CD4-positive, alpha-beta T cell (primary cell): ENCODE results near the gene MFN2. TPM values are rescaled to one million over a fixed set of nuclear protein-coding genes. Genes with fewer than 3 reads are reported as not detected.
A peak's percentile ranks its signal among the peaks of the same experiment; 100 is the strongest.

Experiments used
- ATAC-seq: fragments of 200-7000 bp; cut with Tn5 transposase; one replicate; pipeline ENCODE4 v1.10.0; 2022; ENCODE audit warnings: mild to moderate bottlenecking; ENCODE audit not compliant: poor library complexity
- CTCF ChIA-PET: fragments of 350-600 bp; sonication (Branson Sonifier 250); formaldehyde crosslinking; loops from one replicate; lab custom pipeline; 2021; ENCODE audit warnings: antibody characterized with exemption, inconsistent platforms; lab: Charles Lee
- POLR2A ChIA-PET: fragments of 350-600 bp; sonication (Branson Sonifier 250); formaldehyde crosslinking; loops from one replicate; lab custom pipeline; 2021; ENCODE audit warnings: antibody characterized with exemption, inconsistent platforms; lab: Charles Lee
- DNase-seq, 14 experiments: peaks; one replicate each; pipeline ENCODE4 v3.0.0-alpha.2; 2013 to 2020; ENCODE audit warnings: mixed read lengths in 2 of 14
- H3K27ac ChIP-seq, 2 donors: one replicate each; pipeline versions ENCODE4 v1.5.1 to v1.7.0; 2013; ENCODE audit warnings: low read length in 2 of 2, low read depth in 1 of 2, mild to moderate bottlenecking in 1 of 2
- H3K27me3 ChIP-seq, 2 experiments: 1 replicate in 1 of 2; 2 replicates in 1 of 2; pipeline versions ENCODE4 v1.6.1 to v1.7.0; 2013; ENCODE audit warnings: low read length in 2 of 2, control low read depth in 1 of 2, mild to moderate bottlenecking in 1 of 2, moderate library complexity in 1 of 2; ENCODE audit not compliant: insufficient read depth in 2 of 2, control insufficient read depth in 1 of 2
- H3K36me3 ChIP-seq: one replicate; pipeline ENCODE4 v1.6.1; 2013; ENCODE audit warnings: low read length, control low read depth; ENCODE audit not compliant: insufficient read depth
- H3K4me1 ChIP-seq: one replicate; pipeline ENCODE4 v1.6.1; 2013; ENCODE audit warnings: low read length, control low read depth; ENCODE audit not compliant: insufficient read depth
- H3K4me3 ChIP-seq: one replicate; pipeline ENCODE4 v1.5.1; 2013; ENCODE audit warnings: mild to moderate bottlenecking, low read length, moderate library complexity
- H3K9me3 ChIP-seq, 2 experiments: 1 replicate in 1 of 2; 2 replicates in 1 of 2; pipeline versions ENCODE4 v1.6.1 to v1.7.0; 2013; ENCODE audit warnings: low read length in 2 of 2, mild to moderate bottlenecking in 2 of 2, control low read depth in 1 of 2, moderate library complexity in 1 of 2; ENCODE audit not compliant: control insufficient read depth in 1 of 2, insufficient read depth in 1 of 2
- H3K27ac Mint-ChIP-seq: one replicate; pipeline ENCODE4 v1.8.0; 2020; ENCODE audit warnings: mixed read lengths
- H3K27me3 Mint-ChIP-seq: one replicate; pipeline ENCODE4 v1.8.0; 2021; ENCODE audit warnings: mixed read lengths
- H3K36me3 Mint-ChIP-seq: one replicate; pipeline ENCODE4 v1.8.0; 2021; ENCODE audit warnings: low read depth, mixed read lengths
- H3K4me1 Mint-ChIP-seq: one replicate; pipeline ENCODE4 v1.8.0; 2021; ENCODE audit warnings: low read depth, mixed read lengths
- H3K4me3 Mint-ChIP-seq: one replicate; pipeline ENCODE4 v1.8.0; 2020; ENCODE audit warnings: mild to moderate bottlenecking, mixed read lengths
- H3K9me3 Mint-ChIP-seq: one replicate; pipeline ENCODE4 v1.8.0; 2020; ENCODE audit warnings: mixed read lengths
- intact Hi-C, 2 experiments: fragments of 100-400 bp; cut with DNase I in 1 of 2; cut with micrococcal nuclease in 1 of 2; formaldehyde crosslinking; loops; one replicate each; pipeline versions ENCODE4 v1.15.1 to v1.9.0; 2023 to 2025; cut with DNase I, micrococcal nuclease
- total RNA-seq, 174 experiments: library from RNA in 2 of 174; stranded (reverse) in 2 of 174; gene quantifications; one replicate each; pipeline ENCODE4 v1.2.3 and lab custom pipeline; 2021 to 2026
- TF ChIP-seq, protein P1 (sequence below): fragments of 200-600 bp; IDR thresholded peaks from one replicate; pipeline ENCODE4 v1.8.0; 2022; ENCODE audit warnings: antibody characterized with exemption, mild to moderate bottlenecking

MFN2 gene
- total RNA-seq, 2 experiments from 2014 or later, result 33.0 to 38.1 TPM

DNA sequence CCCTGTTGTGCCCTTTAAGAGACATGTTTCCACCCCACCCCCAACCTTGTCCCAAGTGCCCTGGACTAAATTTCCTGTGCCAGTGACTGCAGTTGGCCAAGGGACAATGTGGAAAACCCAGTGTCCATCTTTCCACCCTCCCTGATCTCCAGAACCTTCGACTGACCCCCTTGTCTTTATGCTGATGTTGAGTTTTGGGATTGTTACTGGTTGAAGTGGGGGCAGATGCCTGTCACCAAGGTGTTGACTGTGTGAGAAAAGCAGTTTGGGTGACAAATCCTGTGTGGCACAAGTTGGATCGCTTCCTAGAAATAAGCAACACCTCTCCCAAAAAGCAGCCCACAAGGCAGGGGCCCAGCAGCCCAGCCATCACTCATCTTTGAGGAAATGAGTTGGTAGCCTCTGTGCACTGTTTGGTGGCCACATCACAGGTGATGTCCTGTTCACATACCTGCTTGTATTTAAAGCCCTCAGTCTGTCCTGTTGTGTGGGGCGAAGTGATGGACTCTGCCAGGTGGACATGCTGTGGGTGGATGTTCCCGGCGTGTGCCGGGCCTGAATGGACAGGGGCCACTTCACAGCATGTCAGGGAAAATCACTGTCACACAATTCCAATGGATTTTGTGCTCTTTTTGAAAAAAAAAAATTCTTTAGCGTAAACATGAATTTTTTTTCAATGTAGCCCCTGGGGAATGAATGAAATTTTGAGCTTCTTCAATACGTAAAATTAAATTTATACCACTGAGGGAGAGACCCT is 32.5 kb downstream of the MFN2 start:
- H3K36me3 Mint-ChIP-seq, result peaks cover 44% of the 10 kb centered on the region
- DNase-seq (no peak), ATAC-seq (no peak)
- intact Hi-C loops, result no loop called here
- ChIA-PET CTCF (no interaction called here), POLR2A (no interaction called here)
- Histone ChIP-seq H3K27me3 (no peaks in the 10 kb centered on the region), H3K36me3 (peaks cover 33% of the 10 kb centered on the region), H3K27ac (no peak overlapping the region), H3K4me1 (no peaks in the 10 kb centered on the region), H3K9me3 (no peaks in the 10 kb centered on the region), H3K4me3 (no peak overlapping the region)
- TF ChIP-seq, protein P1, sequence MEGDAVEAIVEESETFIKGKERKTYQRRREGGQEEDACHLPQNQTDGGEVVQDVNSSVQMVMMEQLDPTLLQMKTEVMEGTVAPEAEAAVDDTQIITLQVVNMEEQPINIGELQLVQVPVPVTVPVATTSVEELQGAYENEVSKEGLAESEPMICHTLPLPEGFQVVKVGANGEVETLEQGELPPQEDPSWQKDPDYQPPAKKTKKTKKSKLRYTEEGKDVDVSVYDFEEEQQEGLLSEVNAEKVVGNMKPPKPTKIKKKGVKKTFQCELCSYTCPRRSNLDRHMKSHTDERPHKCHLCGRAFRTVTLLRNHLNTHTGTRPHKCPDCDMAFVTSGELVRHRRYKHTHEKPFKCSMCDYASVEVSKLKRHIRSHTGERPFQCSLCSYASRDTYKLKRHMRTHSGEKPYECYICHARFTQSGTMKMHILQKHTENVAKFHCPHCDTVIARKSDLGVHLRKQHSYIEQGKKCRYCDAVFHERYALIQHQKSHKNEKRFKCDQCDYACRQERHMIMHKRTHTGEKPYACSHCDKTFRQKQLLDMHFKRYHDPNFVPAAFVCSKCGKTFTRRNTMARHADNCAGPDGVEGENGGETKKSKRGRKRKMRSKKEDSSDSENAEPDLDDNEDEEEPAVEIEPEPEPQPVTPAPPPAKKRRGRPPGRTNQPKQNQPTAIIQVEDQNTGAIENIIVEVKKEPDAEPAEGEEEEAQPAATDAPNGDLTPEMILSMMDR, result no peak
- no peaks in the 10 kb centered on the region for H3K4me1 Mint-ChIP-seq
- no peak overlapping the region for H3K4me3 Mint-ChIP-seq
- no peaks in the 10 kb centered on the region for H3K9me3 Mint-ChIP-seq
- H3K27me3 Mint-ChIP-seq, result no peaks in the 10 kb centered on the region
- no peak overlapping the region for H3K27ac Mint-ChIP-seq

DNA sequence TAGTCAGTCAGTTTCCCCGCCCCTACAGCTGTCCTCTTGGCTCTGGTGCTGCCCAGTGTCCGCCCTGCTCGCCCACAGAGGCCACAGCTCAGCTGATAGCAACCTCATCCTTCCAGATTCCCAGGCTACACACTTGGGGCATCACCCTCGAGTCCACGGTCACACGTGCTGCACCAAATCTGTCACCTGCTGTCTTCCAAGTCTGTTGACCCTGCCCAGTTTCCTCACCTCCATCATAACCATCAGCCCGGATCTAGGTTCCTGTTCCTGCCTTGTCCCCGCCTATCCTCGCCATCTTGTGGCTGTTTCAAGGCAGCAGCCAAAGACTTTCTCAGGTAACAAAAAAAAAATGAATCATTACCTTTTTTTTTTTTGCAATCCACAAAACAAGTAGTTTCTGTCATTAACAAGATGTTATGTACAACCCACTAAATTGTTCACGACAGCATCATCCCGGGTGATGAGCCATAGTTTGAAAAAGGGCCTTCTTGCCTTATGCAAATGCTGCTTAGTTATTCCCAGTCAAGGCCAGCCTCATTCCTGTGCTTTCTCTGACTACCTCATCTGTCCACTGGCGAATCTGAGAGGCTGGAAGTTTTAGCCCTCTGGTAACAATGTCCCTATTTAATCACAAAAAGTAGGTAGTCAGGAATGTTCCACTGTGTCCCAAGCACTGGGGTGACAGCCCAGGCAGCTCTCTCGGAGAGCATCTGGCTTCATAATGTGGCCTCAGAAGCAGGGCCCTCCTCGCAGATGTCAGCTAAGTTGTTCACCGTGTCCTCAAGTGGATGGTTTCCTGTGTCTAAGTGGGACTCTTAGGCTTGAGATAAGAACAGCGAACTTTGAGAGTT is 34.1 kb downstream of the MFN2 start:
- H3K27me3 Mint-ChIP-seq, result no peaks in the 10 kb centered on the region
- Histone ChIP-seq H3K9me3 (no peaks in the 10 kb centered on the region), H3K27ac (no peak overlapping the region), H3K4me1 (peaks cover 6% of the 10 kb centered on the region), H3K4me3 (no peak overlapping the region), H3K27me3 (no peaks in the 10 kb centered on the region), H3K36me3 (peaks cover 31% of the 10 kb centered on the region)
- H3K4me1 Mint-ChIP-seq, result peaks cover 4% of the 10 kb centered on the region
- no peak overlapping the region for H3K4me3 Mint-ChIP-seq
- H3K36me3 Mint-ChIP-seq, result peaks cover 42% of the 10 kb centered on the region
- DNase-seq (peak in 1 of 14 experiments; percentile 16), ATAC-seq (no peak)
- CTCF ChIA-PET, result no interaction called here
- no peak overlapping the region for H3K27ac Mint-ChIP-seq
- POLR2A ChIA-PET, result no interaction called here
- TF ChIP-seq, protein P1, result no peak
- intact Hi-C loops, result no loop called here
- H3K9me3 Mint-ChIP-seq, result no peaks in the 10 kb centered on the region

DNA sequence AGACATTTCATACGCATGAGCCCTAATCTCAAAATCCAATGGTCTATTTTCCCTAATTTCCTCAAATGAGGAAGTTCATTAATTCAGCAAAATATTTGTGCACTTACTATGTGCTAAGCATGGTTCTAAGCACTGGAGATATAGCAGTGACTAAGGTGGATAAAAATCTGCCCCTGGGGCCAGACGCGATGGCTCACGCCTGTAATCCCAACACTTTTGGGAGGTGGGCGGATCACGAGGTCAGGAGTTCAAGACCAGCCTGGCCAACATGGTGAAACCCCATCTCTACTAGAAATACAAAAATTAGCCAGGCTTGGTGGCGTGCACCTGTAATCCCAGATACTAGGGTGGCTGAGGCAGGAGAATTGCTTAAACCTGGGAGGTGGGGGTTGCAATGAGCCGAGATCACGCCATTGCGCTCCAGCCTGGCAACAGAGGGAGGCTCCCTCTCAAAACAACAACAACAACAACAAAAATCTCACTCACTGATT is 34.8 kb downstream of the MFN2 start:
- Mint-ChIP-seq H3K27ac (no peak overlapping the region), H3K36me3 (peaks cover 38% of the 10 kb centered on the region), H3K27me3 (no peaks in the 10 kb centered on the region), H3K4me1 (peaks cover 9% of the 10 kb centered on the region), H3K9me3 (no peaks in the 10 kb centered on the region), H3K4me3 (no peak overlapping the region)
- TF ChIP-seq, protein P1, result no peak
- Histone ChIP-seq H3K36me3 (peaks cover 27% of the 10 kb centered on the region), H3K9me3 (no peaks in the 10 kb centered on the region), H3K27me3 (no peaks in the 10 kb centered on the region), H3K4me3 (no peak overlapping the region), H3K4me1 (peaks cover 9% of the 10 kb centered on the region), H3K27ac (no peak overlapping the region)
- CTCF ChIA-PET, result no interaction called here
- ATAC-seq (no peak), DNase-seq (no peak)
- POLR2A ChIA-PET, result no interaction called here
- intact Hi-C loops, result no loop called here
